ENCODE results near the gene SNX27. TPM values are rescaled to one million over a fixed set of nuclear protein-coding genes. Genes with fewer than 3 reads are reported as not detected.
A peak's percentile ranks its signal among the peaks of the same experiment; 100 is the strongest.
"Not testable (repeated sequence)": the region's sequence is repeated elsewhere in the genome, so short reads cannot be mapped to it uniquely, and the experiment has no call there.

The SNX27 gene
- total RNA-seq, 2 donors from 2014 or later = 41.2 to 47.3 TPM

- H3K27ac ChIP-seq (ENCODE audit: low read depth, low read length) = no peak overlapping the region
- H3K4me3 ChIP-seq (ENCODE audit: low read length) = peak overlapping the region; percentile 74
- H3K9ac ChIP-seq (ENCODE audit: extremely low read depth, low read length, poor library complexity, severe bottlenecking) = no peak overlapping the region
- peaks cover 22% of the 10 kb centered on the region for H3K9me3 ChIP-seq (ENCODE audit: control insufficient read depth, low read length)
- peaks cover 4% of the 10 kb centered on the region for H3K36me3 Mint-ChIP-seq (ENCODE audit: low read depth)
- peak; percentile 99 for TF ChIP-seq CTCF (conservative IDR thresholded peaks at IDR 0.05)
- WGBS, 2 experiments (ENCODE audit: insufficient coverage in 1 of 2, insufficient read length in 1 of 2) = 9 to 10% methylated on average over 10 to 12 of the region's 12 CpGs
- H3K27ac Mint-ChIP-seq = no peak overlapping the region
- peaks cover 6% of the 10 kb centered on the region for H3K4me1 ChIP-seq (ENCODE audit: control insufficient read depth, insufficient read depth, low read length)
- no peaks in the 10 kb centered on the region for H3K36me3 ChIP-seq (ENCODE audit: control insufficient read depth, insufficient read depth, low read length)
- H3K27me3 ChIP-seq (ENCODE audit: control insufficient read depth, insufficient read depth, low read length, poor library complexity, severe bottlenecking) = no peaks in the 10 kb centered on the region
- H3K9me3 Mint-ChIP-seq = peaks cover 33% of the 10 kb centered on the region
- DNase-seq = peak; percentile 96
- H3K4me1 Mint-ChIP-seq = peaks cover 16% of the 10 kb centered on the region
- peaks cover 6% of the 10 kb centered on the region for H3K27me3 Mint-ChIP-seq (ENCODE audit: insufficient read depth)
- H3K4me3 Mint-ChIP-seq = peak overlapping the region; percentile 57
These were observed 17.7 kb upstream of the SNX27 start for GRCh38 chr1:151594143-151594625.

- H3K27ac ChIP-seq (ENCODE audit: low read depth, low read length) = no peak overlapping the region
- no peaks in the 10 kb centered on the region for H3K27me3 ChIP-seq (ENCODE audit: control insufficient read depth, insufficient read depth, low read length, poor library complexity, severe bottlenecking)
- peaks cover 6% of the 10 kb centered on the region for H3K4me1 ChIP-seq (ENCODE audit: control insufficient read depth, insufficient read depth, low read length)
- TF ChIP-seq CTCF (conservative IDR thresholded peaks at IDR 0.05) = no peak
- H3K4me3 ChIP-seq (ENCODE audit: low read length) = peak overlapping the region; percentile 42
- Mint-ChIP-seq H3K4me1 (peaks cover 16% of the 10 kb centered on the region), H3K9me3 (peaks cover 22% of the 10 kb centered on the region), H3K27me3 (ENCODE audit: insufficient read depth) (peaks cover 1% of the 10 kb centered on the region), H3K27ac (no peak overlapping the region), H3K36me3 (ENCODE audit: low read depth) (peaks cover 4% of the 10 kb centered on the region), H3K4me3 (no peak overlapping the region)
- 87 to 94% methylated on average over 4 to 5 of the region's 5 CpGs for WGBS, 2 experiments (ENCODE audit: insufficient coverage in 1 of 2, insufficient read length in 1 of 2)
- H3K9ac ChIP-seq (ENCODE audit: extremely low read depth, low read length, poor library complexity, severe bottlenecking) = no peak overlapping the region
- H3K36me3 ChIP-seq (ENCODE audit: control insufficient read depth, insufficient read depth, low read length) = no peaks in the 10 kb centered on the region
- DNase-seq = no peak
- peaks cover 13% of the 10 kb centered on the region for H3K9me3 ChIP-seq (ENCODE audit: control insufficient read depth, low read length)
These were observed 15.5 kb upstream of the SNX27 start for GRCh38 chr1:151596166-151596953.

GRCh38 chr1:151602550-151602949 is 9.3 kb upstream of the SNX27 start:
- H3K27ac ChIP-seq (ENCODE audit: low read depth, low read length); H3K27me3 ChIP-seq (ENCODE audit: control insufficient read depth, insufficient read depth, low read length, poor library complexity, severe bottlenecking); H3K27ac Mint-ChIP-seq; H3K4me3 ChIP-seq (ENCODE audit: low read length); H3K4me1 ChIP-seq (ENCODE audit: control insufficient read depth, insufficient read depth, low read length); H3K27me3 Mint-ChIP-seq (ENCODE audit: insufficient read depth); H3K9ac ChIP-seq (ENCODE audit: extremely low read depth, low read length, poor library complexity, severe bottlenecking); H3K36me3 Mint-ChIP-seq (ENCODE audit: low read depth); H3K9me3 ChIP-seq (ENCODE audit: control insufficient read depth, low read length); H3K4me3 Mint-ChIP-seq; DNase-seq; H3K4me1 Mint-ChIP-seq; H3K36me3 ChIP-seq (ENCODE audit: control insufficient read depth, insufficient read depth, low read length): not testable (repeated sequence)
- peaks cover 13% of the 10 kb centered on the region for H3K9me3 Mint-ChIP-seq
- WGBS, 2 experiments (ENCODE audit: insufficient coverage in 1 of 2, insufficient read length in 1 of 2) = 91 to 100% methylated on average over 2 to 3 of the region's 5 CpGs
